Measurements from ENCODE around the gene TMEM184B. TPM values are rescaled to one million over a fixed set of nuclear protein-coding genes. Genes with fewer than 3 reads are reported as not detected.

TMEM184B gene
- total and polyA plus RNA-seq, 2 donors (not counting 1 experiment from before 2014, with no cell fraction given): 9.9 to 24.7 TPM

DNA sequence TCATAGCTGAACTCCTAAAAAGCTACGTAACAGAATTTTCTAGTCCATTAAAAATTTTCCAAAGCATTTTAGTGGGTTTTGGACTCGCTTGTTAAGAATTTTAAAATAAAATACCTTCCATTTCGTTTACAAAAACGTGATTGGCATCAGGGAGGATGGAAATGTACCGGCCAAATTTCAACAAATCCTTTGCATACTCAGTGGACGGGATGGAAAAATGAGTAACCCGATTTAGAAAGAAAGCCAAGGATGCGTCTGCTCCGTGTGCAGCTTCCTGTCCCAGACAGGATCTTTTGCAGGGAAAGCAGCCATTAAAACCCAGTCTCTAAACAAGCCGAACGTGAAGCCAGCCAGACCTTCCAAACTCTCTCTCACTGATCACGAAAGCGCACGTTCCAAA is 15.6 kb downstream of the TMEM184B start:
- DNase-seq: no peak
- H3K36me3 ChIP-seq (replicated peaks in 1 of 2; ENCODE audit: control extremely low read depth in 1 of 2, control insufficient read depth in 1 of 2, extremely low read depth in 1 of 2, insufficient read depth in 2 of 2, low read length in 1 of 2): no peaks in the 10 kb centered on the region
- H3K9ac ChIP-seq (ENCODE audit: low read length): no peak overlapping the region
- 95% methylated on average over 7 of the region's 14 CpGs for WGBS (ENCODE audit: insufficient coverage)
- POLR2A ChIA-PET: no interaction called here
- H3K9me3 ChIP-seq (ENCODE audit: control extremely low read depth in 1 of 3, control insufficient read depth in 2 of 3, insufficient read depth in 1 of 3, low read length in 2 of 3): no peaks in the 10 kb centered on the region
- H3K4me2 ChIP-seq (replicated peaks; ENCODE audit: low read depth, low read length, poor library complexity, severe bottlenecking): no peak overlapping the region
- H3K9me3 Mint-ChIP-seq (ENCODE audit: insufficient read depth): no peaks in the 10 kb centered on the region
- ATAC-seq (ENCODE audit: low read depth): no peak
- intact Hi-C loops (cut with micrococcal nuclease): no loop called here
- H3K4me3 Mint-ChIP-seq: no peak overlapping the region
- H3K4me1 ChIP-seq (ENCODE audit: control insufficient read depth in 2 of 2, insufficient read depth in 2 of 2, low read length in 2 of 2): peaks cover 3 to 19% of the 10 kb centered on the region in 2 donors
- no peaks in the 10 kb centered on the region for H3K27me3 ChIP-seq (replicated peaks in 1 of 4; ENCODE audit: control extremely low read depth in 1 of 4, control insufficient read depth in 3 of 4, insufficient read depth in 4 of 4, low read length in 3 of 4)
- TF ChIP-seq, protein P1, sequence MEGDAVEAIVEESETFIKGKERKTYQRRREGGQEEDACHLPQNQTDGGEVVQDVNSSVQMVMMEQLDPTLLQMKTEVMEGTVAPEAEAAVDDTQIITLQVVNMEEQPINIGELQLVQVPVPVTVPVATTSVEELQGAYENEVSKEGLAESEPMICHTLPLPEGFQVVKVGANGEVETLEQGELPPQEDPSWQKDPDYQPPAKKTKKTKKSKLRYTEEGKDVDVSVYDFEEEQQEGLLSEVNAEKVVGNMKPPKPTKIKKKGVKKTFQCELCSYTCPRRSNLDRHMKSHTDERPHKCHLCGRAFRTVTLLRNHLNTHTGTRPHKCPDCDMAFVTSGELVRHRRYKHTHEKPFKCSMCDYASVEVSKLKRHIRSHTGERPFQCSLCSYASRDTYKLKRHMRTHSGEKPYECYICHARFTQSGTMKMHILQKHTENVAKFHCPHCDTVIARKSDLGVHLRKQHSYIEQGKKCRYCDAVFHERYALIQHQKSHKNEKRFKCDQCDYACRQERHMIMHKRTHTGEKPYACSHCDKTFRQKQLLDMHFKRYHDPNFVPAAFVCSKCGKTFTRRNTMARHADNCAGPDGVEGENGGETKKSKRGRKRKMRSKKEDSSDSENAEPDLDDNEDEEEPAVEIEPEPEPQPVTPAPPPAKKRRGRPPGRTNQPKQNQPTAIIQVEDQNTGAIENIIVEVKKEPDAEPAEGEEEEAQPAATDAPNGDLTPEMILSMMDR (IDR thresholded peaks at IDR 0.05): no peak
- TF ChIP-seq EZH2 (IDR thresholded peaks at IDR 0.05; ENCODE audit: borderline replicate concordance, insufficient read depth, low read depth, low read length, poor library complexity, severe bottlenecking): no peak
- no peak overlapping the region for H3K4me3 ChIP-seq (ENCODE audit: control extremely low read depth in 1 of 5, extremely low read depth in 1 of 5, insufficient read depth in 1 of 5, low read depth in 2 of 5, low read length in 4 of 5)
- no peak overlapping the region for H3K27ac ChIP-seq (ENCODE audit: low read length in 2 of 2)
- H3K27ac Mint-ChIP-seq: no peak overlapping the region
- CTCF ChIA-PET: interaction anchor here (0.6 kb wide), 1 partner anchor 10 kb away, joined by 3 read pairs; no protein-coding TSS in a partner anchor
- no peak overlapping the region for H2AFZ ChIP-seq (ENCODE audit: insufficient read depth, low read depth, low read length, poor library complexity, severe bottlenecking)
- H3K27me3 Mint-ChIP-seq: no peaks in the 10 kb centered on the region
- H4K20me1 ChIP-seq (ENCODE audit: control insufficient read depth, insufficient read depth, low read length, poor library complexity, severe bottlenecking): no peaks in the 10 kb centered on the region
- peaks cover 8% of the 10 kb centered on the region for H3K79me2 ChIP-seq (ENCODE audit: control insufficient read depth, insufficient read depth, low read length)
- peaks cover 25% of the 10 kb centered on the region for H3K4me1 Mint-ChIP-seq

DNA sequence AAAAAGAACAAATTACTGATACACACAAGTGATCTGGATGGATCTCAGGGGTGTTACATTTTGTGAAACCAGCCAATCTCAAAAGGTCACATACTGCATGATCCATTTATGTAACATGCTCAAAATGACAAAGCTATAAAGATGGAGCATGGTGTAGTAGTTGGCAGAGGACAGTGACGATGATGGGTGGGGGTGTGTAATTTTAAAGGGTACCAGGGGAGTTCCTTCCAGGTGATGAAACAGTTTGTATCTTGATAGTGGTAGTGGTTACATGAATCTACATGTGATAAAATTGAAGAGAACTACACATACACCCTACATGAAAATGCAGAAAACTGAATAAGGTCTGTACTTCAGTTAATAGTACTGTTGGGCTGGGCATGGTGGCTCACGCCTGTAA is 17.1 kb downstream of the TMEM184B start:
- peaks cover 3 to 18% of the 10 kb centered on the region in 2 donors for H3K4me1 ChIP-seq (ENCODE audit: control insufficient read depth in 2 of 2, insufficient read depth in 2 of 2, low read length in 2 of 2)
- H3K4me3 ChIP-seq (ENCODE audit: control extremely low read depth in 1 of 5, extremely low read depth in 1 of 5, insufficient read depth in 1 of 5, low read depth in 2 of 5, low read length in 4 of 5): no peak overlapping the region
- ATAC-seq (ENCODE audit: low read depth) (no peak), DNase-seq (no peak)
- H3K9ac ChIP-seq (ENCODE audit: low read length): no peak overlapping the region
- H3K4me1 Mint-ChIP-seq: peaks cover 14% of the 10 kb centered on the region
- peaks cover 5% of the 10 kb centered on the region for H3K79me2 ChIP-seq (ENCODE audit: control insufficient read depth, insufficient read depth, low read length)
- intact Hi-C loops (cut with micrococcal nuclease): no loop called here
- peaks cover 8% of the 10 kb centered on the region for H4K20me1 ChIP-seq (ENCODE audit: control insufficient read depth, insufficient read depth, low read length, poor library complexity, severe bottlenecking)
- no peak overlapping the region for H3K4me2 ChIP-seq (replicated peaks; ENCODE audit: low read depth, low read length, poor library complexity, severe bottlenecking)
- POLR2A ChIA-PET: no interaction called here
- TF ChIP-seq, protein P1 (IDR thresholded peaks at IDR 0.05): no peak
- TF ChIP-seq EZH2 (IDR thresholded peaks at IDR 0.05; ENCODE audit: borderline replicate concordance, insufficient read depth, low read depth, low read length, poor library complexity, severe bottlenecking): no peak
- no peaks in the 10 kb centered on the region for H3K27me3 ChIP-seq (replicated peaks in 1 of 4; ENCODE audit: control extremely low read depth in 1 of 4, control insufficient read depth in 3 of 4, insufficient read depth in 4 of 4, low read length in 3 of 4)
- no peak overlapping the region for H3K4me3 Mint-ChIP-seq
- 100% methylated on average over 1 of the region's 2 CpGs for WGBS (ENCODE audit: insufficient coverage)
- no peak overlapping the region for H2AFZ ChIP-seq (ENCODE audit: insufficient read depth, low read depth, low read length, poor library complexity, severe bottlenecking)
- no peaks in the 10 kb centered on the region for H3K36me3 ChIP-seq (replicated peaks in 1 of 2; ENCODE audit: control extremely low read depth in 1 of 2, control insufficient read depth in 1 of 2, extremely low read depth in 1 of 2, insufficient read depth in 2 of 2, low read length in 1 of 2)
- no peaks in the 10 kb centered on the region for H3K9me3 ChIP-seq (ENCODE audit: control extremely low read depth in 1 of 3, control insufficient read depth in 2 of 3, insufficient read depth in 1 of 3, low read length in 2 of 3)
- no peaks in the 10 kb centered on the region for H3K9me3 Mint-ChIP-seq (ENCODE audit: insufficient read depth)
- H3K27ac Mint-ChIP-seq: no peak overlapping the region
- no peak overlapping the region for H3K27ac ChIP-seq (ENCODE audit: low read length in 2 of 2)
- CTCF ChIA-PET: no interaction called here
- no peaks in the 10 kb centered on the region for H3K27me3 Mint-ChIP-seq
